AG10803 (cell line): ENCODE measurements around the gene APLF.

Experiments used
- DNase-seq: peaks from one replicate; pipeline ENCODE4 v3.0.0; 2010; ENCODE audit warnings: low read depth
- H3K4me3 ChIP-seq: 2 replicates; pipeline ENCODE4 v1.5.1; 2011; ENCODE audit warnings: mild to moderate bottlenecking, low read length, control low read depth
- CTCF ChIP-seq: conservative IDR thresholded peaks from 2 replicates; pipeline ENCODE4 v1.5.1; 2011; ENCODE audit warnings: mild to moderate bottlenecking, low read length, control low read depth, inconsistent platforms

Gene APLF

DNA sequence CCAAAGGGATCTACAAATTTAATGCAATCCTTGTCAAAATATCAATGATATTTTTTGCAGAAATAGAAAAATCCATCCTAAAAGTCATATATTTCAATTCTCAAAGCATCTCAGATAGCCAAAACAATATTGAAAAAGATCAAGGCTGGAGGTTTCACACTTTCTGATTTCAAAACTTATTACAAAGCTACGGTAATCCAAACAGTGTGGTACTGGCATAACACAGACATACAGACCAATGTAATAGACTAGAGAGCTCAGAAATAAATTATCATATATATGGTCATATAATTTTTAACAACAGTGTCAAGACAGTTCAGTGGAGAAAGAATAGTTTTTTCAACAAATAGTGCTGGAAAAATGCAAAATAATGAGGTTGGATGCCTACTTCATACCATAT, 135.7 kb downstream of the APLF start:
- TF ChIP-seq CTCF = no peak
- no peak for DNase-seq
- H3K4me3 ChIP-seq = no peak overlapping the region

DNA sequence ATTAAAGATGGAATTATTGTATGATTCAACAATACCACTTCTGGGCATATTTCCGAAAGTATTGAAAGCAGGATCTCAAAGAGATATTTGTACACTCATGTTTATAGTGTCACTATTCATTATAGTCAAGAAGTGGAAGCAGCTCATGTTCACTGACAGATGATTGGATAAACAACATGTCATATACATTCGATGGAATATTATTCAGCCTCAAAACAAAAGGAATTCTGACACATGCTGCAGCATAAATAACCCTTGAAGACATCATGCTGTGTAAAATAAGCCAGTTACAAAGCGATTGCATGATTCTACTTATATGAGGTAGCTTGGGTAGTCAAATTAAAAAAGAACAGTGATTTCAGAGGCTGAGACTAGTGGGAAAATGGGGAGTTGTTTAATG, 136.7 kb downstream of the APLF start:
- DNase-seq = no peak
- TF ChIP-seq CTCF = no peak
- no peak overlapping the region for H3K4me3 ChIP-seq

DNA sequence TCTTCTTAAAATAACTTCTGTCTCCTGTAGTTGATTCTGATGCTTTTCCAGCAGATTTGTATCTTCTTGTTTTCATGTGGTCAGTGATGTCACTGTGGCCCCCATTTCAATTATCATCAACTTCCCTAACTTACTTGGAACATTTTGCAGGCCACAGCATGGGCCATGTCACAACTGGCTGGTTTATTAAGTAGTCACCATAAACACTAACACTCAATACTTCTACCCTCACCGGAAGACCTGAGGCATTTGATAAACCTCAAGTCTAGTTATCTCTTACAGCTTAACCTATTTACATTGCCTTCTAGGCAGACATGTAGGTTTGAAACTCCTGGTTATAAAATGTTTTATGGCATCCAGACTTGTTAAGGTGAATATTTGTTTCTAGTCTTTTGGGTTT, 138.6 kb downstream of the APLF start:
- no peak for DNase-seq
- no peak for TF ChIP-seq CTCF

GRCh38 chr2:68606759-68607158, 139.4 kb downstream of the APLF start:
- no peak for TF ChIP-seq CTCF
- DNase-seq = no peak
- no peak overlapping the region for H3K4me3 ChIP-seq

More for the DNA sequence above, 138.6 kb downstream of the APLF start:
- H3K4me3 ChIP-seq = no peak overlapping the region

- DNase-seq = no peak
- no peak for TF ChIP-seq CTCF
- no peak overlapping the region for H3K4me3 ChIP-seq
Observed at GRCh38 chr2:68607837-68608236, 140.5 kb downstream of the APLF start.

- DNase-seq = no peak
- no peak for TF ChIP-seq CTCF
- H3K4me3 ChIP-seq = no peak overlapping the region
Observed at GRCh38 chr2:68612765-68613519, 145.6 kb downstream of the APLF start.

DNA sequence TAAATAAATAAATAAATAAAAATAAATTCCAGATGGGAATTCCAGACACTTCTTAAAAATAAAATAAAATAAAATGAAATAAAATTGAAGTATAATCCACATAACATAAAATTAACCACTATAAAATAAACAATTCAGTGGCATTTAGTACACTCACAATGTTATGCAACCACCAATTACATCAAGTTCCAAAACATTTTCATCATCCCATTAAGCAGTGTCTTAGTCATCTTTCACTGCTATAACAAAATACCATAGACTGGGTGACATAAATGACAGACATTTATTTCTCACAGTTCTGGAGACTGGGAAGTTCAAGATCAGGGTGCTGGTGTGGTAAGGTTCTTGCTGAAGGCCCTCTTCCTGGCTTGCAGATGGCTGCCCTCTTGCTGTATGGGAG, 153.4 kb downstream of the APLF start:
- H3K4me3 ChIP-seq = no peak overlapping the region
- no peak for DNase-seq
- no peak for TF ChIP-seq CTCF
